IMR-90 (cell line): ENCODE results near the gene PAX3. TPM values are rescaled to one million over a fixed set of nuclear protein-coding genes. Genes with fewer than 3 reads are reported as not detected.

Experiments
- ATAC-seq: fragments of 200-7000 bp; cut with Tn5 transposase; 2 replicates; pipeline ENCODE4 v1.9.1; 2020; ENCODE audit warnings: low read depth, mild to moderate bottlenecking, moderate library complexity
- BruUV-seq: library from RNA; stranded (reverse); fragments of 400-500 nt; replicated peaks from 2 replicates; lab custom pipeline; 2021; lab: Mats Ljungman, UMichigan
- CTCF ChIA-PET: fragments of 300-600 bp; formaldehyde crosslinking; extraction: SDS; loops from one replicate; lab custom pipeline; 2021; ENCODE audit warnings: antibody characterized with exemption; lab: Yijun Ruan, JAX
- POLR2A ChIA-PET: fragments of 300-600 bp; sonication (Branson Sonifier 250); formaldehyde crosslinking; loops from one replicate; lab custom pipeline; 2022; ENCODE audit warnings: antibody characterized with exemption; ENCODE audit not compliant: unreplicated experiment; lab: Charles Lee
- DNase-seq: peaks from one replicate; pipeline ENCODE4 v3.0.0; 2013
- H2AFZ ChIP-seq: replicated peaks from 2 replicates; pipeline ENCODE3; 2013; ENCODE audit warnings: low read length, mild to moderate bottlenecking; ENCODE audit not compliant: poor library complexity
- H2AK5ac ChIP-seq: 2 replicates; pipeline ENCODE4 v1.6.1; 2013; ENCODE audit warnings: low read depth, low read length, inconsistent platforms
- H2AK9ac ChIP-seq: replicated peaks from 2 replicates; pipeline ENCODE3; 2013; ENCODE audit warnings: mild to moderate bottlenecking, low read depth, low read length, moderate library complexity; ENCODE audit not compliant: poor library complexity
- H2BK120ac ChIP-seq: 2 replicates; pipeline ENCODE4 v1.6.1; 2013; ENCODE audit warnings: low read depth, low read length, inconsistent platforms
- H2BK15ac ChIP-seq: 3 replicates; pipeline ENCODE4 v1.6.1; 2013; ENCODE audit warnings: low read depth, low read length, inconsistent platforms
- H2BK20ac ChIP-seq: 2 replicates; pipeline ENCODE4 v1.6.1; 2013; ENCODE audit warnings: low read depth, mild to moderate bottlenecking, inconsistent platforms, low read length, moderate library complexity
- H2BK5ac ChIP-seq: 2 replicates; pipeline ENCODE4 v1.6.1; 2013; ENCODE audit warnings: mild to moderate bottlenecking, low read depth, low read length, inconsistent platforms; ENCODE audit not compliant: poor library complexity, severe bottlenecking
- H3K14ac ChIP-seq: replicated peaks from 2 replicates; pipeline ENCODE4 v1.6.1; 2013; ENCODE audit warnings: low read depth, low read length, inconsistent platforms
- H3K18ac ChIP-seq: 2 replicates; pipeline ENCODE4 v1.6.1; 2013; ENCODE audit warnings: low read depth, low read length, control low read depth
- H3K23ac ChIP-seq: 2 replicates; pipeline ENCODE4 v1.6.1; 2013; ENCODE audit warnings: low read depth, low read length, inconsistent platforms
- H3K27ac ChIP-seq: 2 replicates; pipeline ENCODE4 v1.5.1; 2013; ENCODE audit warnings: mild to moderate bottlenecking, control low read depth, low read length; ENCODE audit not compliant: insufficient read depth
- H3K27me3 ChIP-seq: 2 replicates; pipeline ENCODE4 v1.6.1; 2013; ENCODE audit warnings: low read length; ENCODE audit not compliant: control insufficient read depth, insufficient read depth
- H3K36me3 ChIP-seq: 2 replicates; pipeline ENCODE4 v1.6.1; 2013; ENCODE audit warnings: low read length, mixed read lengths; ENCODE audit not compliant: control insufficient read depth, insufficient read depth
- H3K4ac ChIP-seq: 2 replicates; pipeline ENCODE4 v1.6.1; 2013; ENCODE audit warnings: low read depth, low read length, inconsistent platforms
- H3K4me1 ChIP-seq: 2 replicates; pipeline ENCODE4 v1.6.1; 2013; ENCODE audit warnings: low read length, mixed read lengths; ENCODE audit not compliant: control insufficient read depth, insufficient read depth
- H3K4me2 ChIP-seq: 2 replicates; pipeline ENCODE4 v1.6.1; 2013; ENCODE audit warnings: low read depth, mild to moderate bottlenecking, control low read depth, low read length, moderate library complexity
- H3K4me3 ChIP-seq: 2 replicates; pipeline ENCODE4 v1.5.1; 2013; ENCODE audit warnings: low read depth, mild to moderate bottlenecking, control low read depth, low read length, moderate library complexity; ENCODE audit not compliant: insufficient read depth
- H3K56ac ChIP-seq: 2 replicates; pipeline ENCODE4 v1.6.1; 2013; ENCODE audit warnings: low read length, inconsistent platforms; ENCODE audit not compliant: insufficient read depth; ENCODE audit errors: extremely low read depth
- H3K79me1 ChIP-seq, 2 experiments: 2 replicates each; pipeline ENCODE4 v1.6.1; 2013; ENCODE audit warnings: low read length in 2 of 2, inconsistent platforms in 1 of 2, low read depth in 1 of 2
- H3K9ac ChIP-seq: 2 replicates; pipeline ENCODE4 v1.6.1; 2013; ENCODE audit warnings: low read depth, low read length, control low read depth
- H3K9me1 ChIP-seq: 2 replicates; pipeline ENCODE4 v1.6.1; 2013; ENCODE audit warnings: low read length, inconsistent platforms; ENCODE audit not compliant: insufficient read depth
- H3K9me3 ChIP-seq: 2 replicates; pipeline ENCODE4 v1.6.1; 2013; ENCODE audit warnings: low read length; ENCODE audit not compliant: control insufficient read depth, insufficient read depth
- H4K20me1 ChIP-seq: 2 replicates; pipeline ENCODE4 v1.6.1; 2013; ENCODE audit warnings: low read length, inconsistent platforms; ENCODE audit not compliant: insufficient read depth
- H4K5ac ChIP-seq: 2 replicates; pipeline ENCODE4 v1.6.1; 2013; ENCODE audit warnings: mild to moderate bottlenecking, low read depth, low read length, control low read depth
- H4K8ac ChIP-seq, 2 experiments: 2 replicates each; pipeline ENCODE4 v1.6.1; 2013; ENCODE audit warnings: low read depth in 2 of 2, low read length in 2 of 2, control low read depth in 1 of 2, inconsistent platforms in 1 of 2
- H4K91ac ChIP-seq: 2 replicates; pipeline ENCODE4 v1.6.1; 2013; ENCODE audit warnings: low read depth, low read length, inconsistent platforms; ENCODE audit not compliant: insufficient read depth
- BHLHE40 ChIP-seq: fragments of 150-350 bp; IDR thresholded peaks from 2 replicates; pipeline ENCODE4 v1.6.1; 2016; ENCODE audit warnings: mild to moderate bottlenecking, low read depth, low read length
- CEBPB ChIP-seq: IDR thresholded peaks from 2 replicates; pipeline ENCODE4 v1.6.1; 2012; ENCODE audit warnings: low read depth, low read length, improper control_type of control experiment
- CHD1 ChIP-seq: IDR thresholded peaks from 2 replicates; pipeline ENCODE4 v1.6.1; 2012; ENCODE audit warnings: low read depth, low read length, improper control_type of control experiment
- FOS ChIP-seq: fragments of 150-350 bp; IDR thresholded peaks from 2 replicates; pipeline ENCODE4 v1.6.1; 2016; ENCODE audit warnings: low read depth, low read length
- MAFK ChIP-seq: IDR thresholded peaks from 2 replicates; pipeline ENCODE4 v1.6.1; 2012; ENCODE audit warnings: low read depth, low read length, improper control_type of control experiment
- POLR2A ChIP-seq: IDR thresholded peaks from 2 replicates; pipeline ENCODE4 v1.6.1; 2012; ENCODE audit warnings: mild to moderate bottlenecking, low read depth, low read length
- RAD21 ChIP-seq: IDR thresholded peaks from 2 replicates; pipeline ENCODE4 v1.6.1; 2012; ENCODE audit warnings: low read length, improper control_type of control experiment
- RFX5 ChIP-seq: IDR thresholded peaks from 2 replicates; pipeline ENCODE4 v1.8.0; 2012; ENCODE audit warnings: low read depth, mild to moderate bottlenecking, low read length, moderate library complexity
- SMC3 ChIP-seq: fragments of 150-350 bp; IDR thresholded peaks from 2 replicates; pipeline ENCODE4 v1.6.1; 2016; ENCODE audit warnings: low read depth, mild to moderate bottlenecking, antibody characterized with exemption, low read length, moderate library complexity
- WGBS, 2 experiments: methylation state at CpG; one replicate each; pipeline versions ENCODE4 v1.1.5 to v1.1.7; 2013; ENCODE audit warnings: missing lambda C conversion rate in 2 of 2; ENCODE audit not compliant: insufficient read length in 1 of 2; ENCODE audit errors: extremely low coverage in 2 of 2; 5-methylcytosine and 5-hydroxymethylcytosine counted together
- dilution Hi-C: fragments of 300-500 bp; cut with HindIII; formaldehyde crosslinking; loops from one replicate; pipeline ENCODE4 v1.14.3; 2018; ENCODE audit warnings: low sequenced_read_pairs; ENCODE audit not compliant: unreplicated experiment
- in situ Hi-C: fragments of 300-500 bp; cut with MboI; formaldehyde crosslinking; loops from 3 replicates; pipeline ENCODE4 v1.14.3; 2019; ENCODE audit warnings: low sequenced_read_pairs, inconsistent platforms, mixed read lengths
- intact Hi-C: fragments of 100-400 bp; cut with micrococcal nuclease; formaldehyde crosslinking; loops from 2 replicates; pipeline ENCODE4 v1.10.0; 2022
- polyA plus RNA-seq, 3 experiments: library from polyadenylated mRNA; depleted of rRNA; stranded (reverse); fragments of >200 nt; gene quantifications; 2 replicates each; pipeline ENCODE4 v1.2.3, GENCODE V29; 2012; ENCODE audit warnings: low replicate concordance in 1 of 3
- total RNA-seq: library from RNA; depleted of rRNA; stranded (reverse); fragments of >200 nt; gene quantifications from 2 replicates; pipeline ENCODE4 v1.2.3, GENCODE V29; 2012
- TF ChIP-seq, protein P1 (sequence below): fragments of 150-350 bp; IDR thresholded peaks from 2 replicates; pipeline ENCODE4 v1.6.1; 2017; ENCODE audit warnings: mild to moderate bottlenecking, antibody characterized with exemption, low read length, low read depth

The PAX3 gene
- total and polyA plus RNA-seq, 2 of the 4 experiments (the other 2 are of a cell fraction): not detected

DNA sequence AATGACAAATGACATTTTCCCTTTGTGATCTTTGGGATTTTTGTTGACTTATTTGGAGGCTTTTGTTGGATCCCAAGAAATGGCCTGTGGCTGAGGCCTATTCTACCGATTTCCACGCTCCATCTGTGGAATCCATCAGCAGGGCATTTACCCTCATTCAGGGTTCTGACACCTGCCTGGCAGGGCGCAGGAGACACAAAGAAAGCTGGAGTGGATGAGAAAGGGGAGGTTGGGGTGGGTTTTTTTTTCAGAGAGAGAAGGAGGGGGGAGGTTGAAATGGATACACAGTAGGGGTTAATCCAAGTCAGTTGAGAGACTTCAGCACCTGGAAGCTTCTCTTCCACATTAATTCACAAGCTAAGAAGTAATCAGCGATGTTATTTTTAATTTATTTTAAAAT lies 59.7 kb downstream of the PAX3 start:
- Histone ChIP-seq H3K18ac (no peak overlapping the region), H4K5ac (no peak overlapping the region), H3K4me2 (no peak overlapping the region), H2BK5ac (no peak overlapping the region), H3K14ac (no peak overlapping the region), H3K27me3 (peaks cover 5% of the 10 kb centered on the region), H2BK15ac (no peak overlapping the region), H2AK5ac (no peak overlapping the region), H2BK20ac (no peak overlapping the region), H2BK120ac (no peak overlapping the region), H3K4me3 (no peak overlapping the region), H3K79me1 (no peaks in the 10 kb centered on the region), H3K9me1 (no peaks in the 10 kb centered on the region), H4K8ac (no peak overlapping the region), H2AFZ (no peak overlapping the region), H3K4ac (no peak overlapping the region), H3K4me1 (no peaks in the 10 kb centered on the region), H4K20me1 (no peaks in the 10 kb centered on the region), H3K9me3 (no peaks in the 10 kb centered on the region), H3K9ac (no peak overlapping the region), H3K23ac (no peak overlapping the region), H3K27ac (no peak overlapping the region), H2AK9ac (no peak overlapping the region), H3K56ac (no peak overlapping the region), H3K36me3 (no peaks in the 10 kb centered on the region), H4K91ac (no peak overlapping the region)
- in situ Hi-C loops (no loop called here), dilution Hi-C loops (no loop called here), intact Hi-C loops (no loop called here)
- ChIA-PET CTCF (no interaction called here), POLR2A (no interaction called here)
- no peak for ATAC-seq
- WGBS, 2 experiments: no CpG with 5 or more reads among the region's 4 CpGs
- TF ChIP-seq CEBPB (no peak), RAD21 (no peak), CHD1 (no peak), FOS (no peak), SMC3 (no peak), MAFK (no peak), BHLHE40 (no peak), RFX5 (no peak), POLR2A (no peak)
- TF ChIP-seq, protein P1, sequence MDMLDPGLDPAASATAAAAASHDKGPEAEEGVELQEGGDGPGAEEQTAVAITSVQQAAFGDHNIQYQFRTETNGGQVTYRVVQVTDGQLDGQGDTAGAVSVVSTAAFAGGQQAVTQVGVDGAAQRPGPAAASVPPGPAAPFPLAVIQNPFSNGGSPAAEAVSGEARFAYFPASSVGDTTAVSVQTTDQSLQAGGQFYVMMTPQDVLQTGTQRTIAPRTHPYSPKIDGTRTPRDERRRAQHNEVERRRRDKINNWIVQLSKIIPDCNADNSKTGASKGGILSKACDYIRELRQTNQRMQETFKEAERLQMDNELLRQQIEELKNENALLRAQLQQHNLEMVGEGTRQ: no peak
- no peak for DNase-seq
- no TSS peak for BruUV-seq
